GM21528 (cell line): ENCODE data around the gene YWHAQ.
"Not testable (repeated sequence)": the region's sequence is repeated elsewhere in the genome, so short reads cannot be mapped to it uniquely, and the experiment has no call there.

Experiments used
- ATAC-seq: cut with Tn5 transposase; IDR thresholded peaks from one replicate; pipeline ENCODE4 v1.9.1; 2021; ENCODE audit warnings: mild to moderate bottlenecking, moderate library complexity; ENCODE audit not compliant: unreplicated experiment, low FRiP score

Gene YWHAQ

GRCh38 chr2:9556121-9556743 is 74.6 kb downstream of the YWHAQ start:
- peak; percentile 30 for ATAC-seq

DNA sequence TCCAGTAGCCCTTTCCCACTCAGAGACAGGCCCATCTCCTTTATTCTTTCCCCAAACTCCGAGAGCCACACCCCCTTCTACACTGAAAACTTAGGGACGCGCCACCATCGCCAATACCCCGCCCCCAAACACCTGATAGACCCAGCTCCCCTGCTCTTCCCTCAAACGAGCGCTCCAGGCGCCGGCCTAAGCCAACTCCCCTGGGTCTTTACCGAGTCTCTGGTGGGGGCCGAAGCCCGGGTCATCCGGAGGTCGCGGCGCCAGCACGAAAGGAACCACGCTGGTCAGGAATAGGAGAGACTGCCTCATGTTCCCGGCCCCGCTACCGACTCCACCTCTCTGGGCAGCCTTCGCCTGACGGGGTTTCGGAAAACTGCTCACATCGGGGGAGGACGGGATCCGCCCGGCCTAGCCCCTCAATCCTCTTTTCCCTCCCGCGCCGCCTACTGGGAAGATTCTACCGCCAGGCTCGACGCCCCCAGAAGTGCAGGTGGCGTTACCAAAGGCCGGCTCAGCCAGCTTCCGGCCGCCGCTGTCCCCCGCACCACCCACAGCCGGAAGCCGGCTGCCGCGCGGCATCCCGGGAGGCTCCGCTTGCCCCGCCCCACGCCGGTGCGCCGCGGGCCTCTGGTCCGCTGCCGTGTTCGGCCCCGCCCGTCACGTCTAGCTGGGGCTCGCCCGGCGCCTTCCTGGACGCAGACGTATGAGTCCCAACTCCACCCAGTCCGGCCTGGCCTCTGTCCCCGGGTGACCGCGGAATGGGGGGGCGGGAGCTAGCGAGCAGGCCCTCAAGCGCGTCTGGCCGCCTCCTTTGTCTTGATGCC is 75.3 kb downstream of the YWHAQ start, which contains the start of gene ADAM17:
TSS of gene ADAM17 (minus strand) at position 534 of the 824 bp plus-strand sequence. CDS start at position 309, 225 bp downstream.
- peak; percentile 88 for ATAC-seq

DNA sequence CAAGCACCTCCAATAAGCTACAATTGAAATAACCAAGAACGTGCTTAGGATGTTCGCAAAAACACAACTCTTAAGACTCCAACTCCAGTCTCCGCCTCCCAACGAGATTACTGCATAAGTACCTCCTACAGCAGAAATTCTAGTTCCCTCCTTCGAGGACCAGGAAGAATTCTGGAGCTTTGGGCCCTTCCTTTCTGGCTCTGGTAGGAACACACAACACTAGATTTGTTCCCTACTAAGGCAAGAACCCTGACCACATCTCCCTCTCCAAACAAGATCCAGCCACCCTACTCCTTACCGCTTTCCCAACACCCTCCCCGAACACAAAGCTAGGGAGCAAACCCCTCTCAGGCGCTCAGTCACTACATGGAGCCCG is 75.9 kb downstream of the YWHAQ start:
- ATAC-seq: no peak

DNA sequence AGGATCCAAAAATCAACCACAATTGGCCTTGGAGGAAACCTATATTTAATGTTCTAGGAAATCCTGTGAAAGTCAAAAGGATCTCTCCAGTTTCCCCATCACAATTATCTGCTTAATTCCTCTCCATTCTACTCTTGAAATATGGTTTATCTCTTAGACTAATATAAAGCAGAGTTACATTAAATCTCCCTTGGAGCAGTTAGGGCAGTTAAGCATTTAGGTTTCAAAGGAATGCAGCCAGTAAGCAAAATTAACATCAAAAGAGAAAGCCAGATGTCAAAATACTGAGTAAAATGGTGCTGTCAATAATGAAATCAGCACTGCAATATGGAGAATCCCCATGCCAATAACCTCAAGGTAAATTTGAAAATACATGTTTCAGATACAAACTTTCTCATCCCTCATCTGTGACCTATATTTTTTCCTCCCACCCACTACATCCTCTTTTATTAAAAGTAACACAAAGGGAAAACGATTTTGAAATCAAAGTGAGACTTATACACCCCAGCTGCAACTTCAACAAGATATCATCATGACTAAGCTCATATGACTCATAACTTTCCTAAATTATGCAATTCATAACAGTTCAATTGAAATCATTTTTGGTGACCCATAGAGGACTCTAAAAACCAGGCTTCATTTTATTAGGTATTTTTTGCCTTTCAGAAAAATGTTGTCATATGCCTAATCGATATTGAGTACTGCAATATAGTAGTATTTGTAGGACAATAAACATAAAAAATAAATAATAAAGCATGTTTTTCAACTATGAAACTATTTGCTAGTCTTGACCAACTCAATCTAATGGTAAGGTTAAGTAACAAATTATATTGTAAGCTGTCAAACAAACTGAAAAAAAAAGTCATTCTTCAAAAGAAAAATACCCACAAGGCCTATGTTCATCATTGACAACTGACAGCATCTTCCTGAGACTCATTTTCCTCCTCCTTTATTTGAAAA is 78.3 kb downstream of the YWHAQ start:
- ATAC-seq: no peak

GRCh38 chr2:9550859-9551391 is 79.9 kb downstream of the YWHAQ start:
- ATAC-seq: not testable (repeated sequence)

DNA sequence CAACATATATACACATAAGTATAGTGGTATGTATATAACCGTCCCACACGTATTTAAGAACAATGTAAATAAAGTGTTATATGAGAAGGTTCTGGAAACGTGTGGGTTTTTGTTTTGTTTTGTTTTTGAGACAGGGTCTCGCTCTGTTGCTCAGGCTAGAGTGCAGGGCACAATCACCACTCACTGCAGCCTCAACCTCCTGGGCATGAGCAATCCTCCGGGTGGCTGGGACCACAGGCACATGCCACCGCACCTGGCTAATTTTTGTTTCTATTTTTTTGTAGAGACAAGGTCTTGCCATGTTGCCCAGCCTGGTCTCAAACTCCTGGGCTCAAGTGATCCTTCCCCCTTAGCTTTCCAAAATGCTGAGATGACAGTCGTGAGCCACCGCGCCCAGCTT is 81.4 kb downstream of the YWHAQ start:
- ATAC-seq: no peak

DNA sequence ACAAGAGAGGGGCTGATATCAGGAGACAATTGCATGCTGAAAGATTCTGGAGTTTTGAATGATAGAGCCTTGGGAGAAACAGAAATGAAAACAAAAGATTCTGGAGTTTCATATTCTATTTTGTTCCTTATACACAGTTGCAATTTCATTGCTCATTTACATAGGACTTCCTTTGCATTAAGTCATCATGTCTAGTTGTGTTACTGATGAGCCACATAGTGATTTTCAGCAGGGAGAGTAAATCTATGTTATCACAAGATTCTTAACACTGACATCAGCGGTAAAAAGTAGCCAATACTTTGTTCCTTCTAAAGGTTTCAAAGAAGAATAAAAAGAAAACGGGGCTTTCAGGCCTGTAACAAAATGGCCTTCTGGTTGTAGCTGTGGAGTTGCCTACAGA is 82.3 kb downstream of the YWHAQ start:
- ATAC-seq: peak; percentile 62

- no peak for ATAC-seq
Measured at GRCh38 chr2:9547262-9547991, 83.4 kb downstream of the YWHAQ start.

GRCh38 chr2:9545502-9545901 is 85.3 kb downstream of the YWHAQ start:
- ATAC-seq: no peak

- ATAC-seq: no peak
Measured at GRCh38 chr2:9543557-9543956, 87.2 kb downstream of the YWHAQ start.

- no peak for ATAC-seq
Measured at GRCh38 chr2:9539531-9539930, 91.3 kb downstream of the YWHAQ start.

DNA sequence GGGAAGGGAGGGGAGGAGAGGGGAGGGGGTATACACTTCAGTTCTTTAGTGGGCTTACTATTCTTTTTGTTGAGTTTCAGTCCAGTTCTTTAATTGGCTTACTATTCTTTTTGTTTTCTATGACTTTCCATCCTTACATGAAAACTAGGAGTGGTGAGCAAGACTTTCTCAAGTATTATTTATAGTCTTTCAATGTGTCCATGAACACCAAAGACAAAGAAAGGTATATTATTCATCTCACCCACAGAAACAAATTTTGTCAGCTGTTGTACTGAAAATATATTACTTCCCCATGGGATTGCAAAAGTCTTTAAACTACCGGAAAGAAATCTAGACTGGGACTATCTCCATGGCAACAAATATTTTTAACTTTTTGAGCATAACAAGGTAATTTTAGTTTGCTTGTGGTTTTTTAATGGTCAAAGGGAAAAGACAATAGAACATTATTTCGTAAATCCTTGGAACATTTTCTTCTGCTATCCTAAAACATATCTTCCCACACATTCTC is 92.7 kb downstream of the YWHAQ start:
- no peak for ATAC-seq

- ATAC-seq: no peak
Measured at GRCh38 chr2:9536504-9536903, 94.3 kb downstream of the YWHAQ start.

DNA sequence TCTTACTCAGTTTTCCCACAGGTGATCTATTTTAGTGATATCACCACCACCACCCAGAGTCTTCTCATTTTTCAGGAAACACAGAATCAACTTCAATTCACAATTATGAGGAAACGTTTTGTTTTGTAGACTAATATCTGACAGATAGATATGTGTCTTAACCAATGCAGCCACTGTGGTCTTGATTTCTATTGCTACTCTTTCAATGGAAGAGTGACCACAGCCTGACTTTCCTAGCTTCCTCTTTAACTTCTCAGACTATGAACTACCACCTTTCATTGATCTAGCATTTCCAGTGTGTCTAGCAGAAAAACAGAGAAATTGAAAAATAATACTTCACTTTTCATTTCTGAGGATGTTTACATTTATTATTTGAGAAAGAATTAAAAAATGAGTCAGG is 95.6 kb downstream of the YWHAQ start:
- ATAC-seq: no peak
